Pericardium fibroblast (primary cell): Measurements from ENCODE around the gene HOXB9. TPM values are rescaled to one million over a fixed set of nuclear protein-coding genes. Genes with fewer than 3 reads are reported as not detected.

Experiments
- total RNA-seq: library from RNA; depleted of rRNA; stranded (reverse); fragments of >200 nt; gene quantifications from 2 replicates; pipeline ENCODE4 v1.2.3, GENCODE V29; 2015

HOXB9 gene
- total RNA-seq = 2.8 TPM in 1 of 2 replicates, not detected in the other

DNA sequence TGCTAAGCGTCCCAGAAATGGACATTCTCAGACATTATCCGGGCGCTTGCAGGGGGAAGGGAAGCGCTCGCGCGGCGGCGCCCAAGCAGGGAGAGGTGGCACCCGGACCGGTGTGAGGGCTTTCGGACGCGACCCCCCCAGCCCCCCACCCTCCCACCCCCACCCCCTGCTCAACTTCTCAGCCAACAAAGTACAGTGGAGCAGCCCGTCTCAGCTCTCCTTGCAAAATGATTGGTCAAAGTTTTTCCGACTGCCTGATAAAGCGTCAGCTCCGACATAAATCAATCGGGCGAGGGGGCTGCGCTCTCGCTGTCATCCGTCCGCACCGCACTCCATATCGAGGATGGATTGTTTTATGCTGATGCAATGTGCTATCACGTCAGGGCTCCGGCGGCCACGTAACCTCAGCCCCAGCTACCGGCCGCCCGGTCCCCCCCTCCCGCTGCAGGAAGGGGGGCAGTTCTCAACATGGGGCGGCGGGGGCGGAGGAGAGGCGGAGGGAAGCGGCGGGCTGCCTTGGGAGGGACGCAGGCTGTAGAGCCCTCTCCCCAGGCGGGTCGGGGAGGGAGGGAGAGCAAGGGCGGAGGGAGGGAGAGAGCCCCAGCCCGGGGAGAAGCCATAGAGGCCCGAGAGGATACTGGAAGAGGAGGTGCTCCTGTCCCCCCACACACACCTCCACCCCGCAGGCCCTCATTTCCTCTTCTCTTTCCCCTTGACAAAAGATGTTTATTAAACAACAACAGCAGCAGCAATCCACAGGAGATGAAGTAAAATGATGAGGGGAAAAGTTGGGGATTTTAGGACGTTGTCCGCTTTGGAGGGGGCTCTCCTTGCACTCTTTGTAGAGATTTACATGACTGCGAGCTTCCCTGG, at the start of gene HOXB9:
Gene HOXB9 (minus strand): TSS at position 114 of the 873 bp plus-strand sequence. CDS start 89 bp downstream, at position 25.

GRCh38 chr17:48615047-48615962, 10.9 kb downstream of the HOXB9 start, which contains the start of gene HOXB8:
Gene HOXB8, minus strand, starts transcription at chr17:48615292. Its CDS starts 588 bp downstream, at chr17:48614704.

DNA sequence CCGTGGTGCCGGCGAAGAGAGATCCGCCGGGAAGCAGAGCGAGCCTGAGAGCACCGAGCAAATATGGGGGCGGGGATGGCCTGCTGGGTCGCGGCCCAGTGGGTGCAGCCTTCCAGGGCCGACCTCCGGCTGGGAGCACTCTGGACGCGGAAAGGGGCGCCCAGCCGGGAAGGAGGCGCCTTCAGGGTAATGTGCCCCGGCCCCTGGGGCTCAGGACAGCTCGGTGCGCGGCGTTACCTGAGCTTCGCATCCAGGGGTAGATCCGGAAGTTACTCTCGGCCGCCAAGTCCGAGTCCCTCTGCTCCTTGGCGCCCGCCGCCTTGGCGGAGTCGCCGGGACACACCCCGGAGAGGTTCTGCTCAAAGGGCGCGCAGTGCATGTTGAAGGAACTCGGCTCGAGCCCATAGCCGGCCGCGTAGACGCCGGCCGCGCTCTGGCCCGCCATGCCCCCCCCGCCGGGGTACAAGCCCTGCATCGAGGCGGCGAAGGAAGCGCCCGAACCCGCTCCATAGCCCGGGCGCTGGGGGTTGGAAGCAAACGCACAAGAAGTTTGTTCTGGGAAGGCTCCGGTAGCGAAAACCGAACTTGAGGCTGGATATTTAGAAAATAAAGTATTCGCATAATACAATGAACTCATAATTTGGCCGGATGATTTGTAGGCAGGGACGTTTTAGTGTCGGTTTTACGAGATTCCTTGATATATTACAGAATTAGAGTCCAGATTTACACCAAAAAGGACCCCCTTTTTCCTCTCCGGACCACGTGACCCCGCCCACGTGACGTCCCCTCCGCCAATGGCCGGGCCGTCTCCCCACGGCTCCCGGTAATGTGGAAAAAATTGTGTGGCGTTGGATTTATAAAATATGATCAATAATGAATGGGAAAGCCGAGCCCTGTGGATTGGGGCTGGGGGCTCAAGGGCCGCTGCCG, 15.6 kb downstream of the HOXB9 start, which contains the start of gene HOXB7:
Gene HOXB7 (minus strand): TSS at position 736 of the 930 bp plus-strand sequence. CDS start 99 bp downstream, at position 637.

DNA sequence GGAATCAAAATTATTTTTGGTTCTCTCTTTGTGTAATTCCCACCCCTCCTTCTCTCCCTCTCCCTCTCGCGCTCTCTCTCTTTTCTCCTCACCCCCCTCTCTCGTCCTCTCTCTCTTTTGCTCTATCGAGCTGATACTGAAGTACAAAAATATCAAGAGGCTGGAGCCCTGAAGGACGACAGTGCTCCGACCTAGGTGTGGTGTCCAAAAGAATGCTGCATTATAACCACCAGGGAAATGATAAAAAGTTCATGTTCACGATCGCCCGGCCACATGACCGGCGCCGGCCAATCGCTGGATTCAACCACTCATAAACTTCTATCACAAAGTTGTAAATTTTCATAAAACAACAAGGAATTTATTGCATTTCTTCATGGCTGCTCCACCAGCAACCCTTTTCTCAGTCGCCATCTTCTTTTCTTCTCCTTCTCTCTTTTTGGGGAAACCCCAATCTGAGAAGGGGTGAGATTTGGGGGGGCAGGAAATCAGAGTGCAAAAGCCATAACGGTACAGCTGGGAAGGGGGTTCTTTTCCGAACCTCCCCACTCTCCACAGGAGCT, 21.3 kb downstream of the HOXB9 start, which contains the start of gene HOXB6:
Gene HOXB6 (minus strand): TSS at position 217 of the 560 bp plus-strand sequence. CDS start 6,836 bp downstream, outside the sequence.

DNA sequence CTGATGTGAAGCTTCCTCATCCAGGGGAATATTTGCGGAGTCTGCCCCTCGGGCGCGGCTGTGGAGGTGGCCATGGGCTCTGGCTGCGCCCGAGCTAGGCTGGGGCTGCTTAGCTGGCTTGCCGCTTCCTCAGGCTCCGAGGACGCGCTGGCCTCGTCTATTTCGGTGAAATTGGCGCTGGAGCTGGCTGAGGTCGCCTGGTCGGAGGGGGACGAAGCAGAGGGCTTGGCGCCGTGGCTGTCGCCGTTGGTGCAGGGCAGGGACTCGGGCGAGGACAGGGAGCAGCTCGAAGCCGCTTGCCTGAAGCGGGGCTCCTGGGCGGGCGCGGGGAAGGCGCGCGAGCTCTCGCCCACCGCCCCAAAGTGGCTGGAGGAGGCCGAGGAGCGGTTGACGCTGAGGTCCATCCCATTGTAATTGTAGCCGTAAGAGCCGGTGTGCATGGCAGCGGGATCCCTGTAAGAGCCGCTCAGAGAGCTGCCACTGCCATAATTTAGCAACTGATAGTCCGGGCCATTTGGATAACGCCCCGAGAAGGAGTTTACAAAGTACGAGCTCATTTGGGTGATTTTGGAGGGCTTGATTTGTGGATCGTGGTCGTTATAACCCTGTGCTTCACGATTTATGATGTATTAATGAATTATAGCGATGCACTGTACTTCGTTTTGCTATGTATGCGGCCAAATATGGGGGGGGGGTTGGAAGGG, 32.9 kb downstream of the HOXB9 start, which contains the start of gene HOXB5:
Gene HOXB5 (minus strand): TSS at position 654 of the 704 bp plus-strand sequence. CDS start 97 bp downstream, at position 557.

GRCh38 chr17:48589831-48590606, 36.1 kb downstream of the HOXB9 start, which contains the start of gene HOXB3:
Gene HOXB3, minus strand, starts transcription at chr17:48590241. Its CDS starts 37,767 bp downstream, at chr17:48552474.

GRCh38 chr17:48577946-48578615, 48.1 kb downstream of the HOXB9 start, which contains the start of gene HOXB4:
Gene HOXB4, minus strand, starts transcription at chr17:48578350. Its CDS starts 31 bp downstream, at chr17:48578319.

Other genes with a start within 250 kb of the HOXB9 start
- gene SKAP1, start 196.1 kb downstream of the HOXB9 start, total RNA-seq = not detected in 2 replicates
- not detected in 2 replicates for gene HOXB1, start 95.3 kb downstream of the HOXB9 start, total RNA-seq
- gene HOXB2, start 81.2 kb downstream of the HOXB9 start, total RNA-seq = 20.5 and 21.0 TPM in 2 replicates
- gene HOXB4, start 48.0 kb downstream of the HOXB9 start, total RNA-seq = 1.1 and 4.5 TPM in 2 replicates
- gene HOXB3, start 36.1 kb downstream of the HOXB9 start, total RNA-seq = 4.1 and 14.0 TPM in 2 replicates
- gene HOXB5, start 32.6 kb downstream of the HOXB9 start, total RNA-seq = 0.12 and 0.43 TPM in 2 replicates
- gene HOXB6, start 21.4 kb downstream of the HOXB9 start, total RNA-seq = 2.2 and 12.2 TPM in 2 replicates
- 0.70 and 7.3 TPM in 2 replicates for gene HOXB7, start 15.3 kb downstream of the HOXB9 start, total RNA-seq
- 0.47 and 1.0 TPM in 2 replicates for gene HOXB8, start 11.1 kb downstream of the HOXB9 start, total RNA-seq
- not detected in 2 replicates for gene PRAC1, start 96.2 kb upstream of the HOXB9 start, total RNA-seq
- gene PRAC2, start 96.8 kb upstream of the HOXB9 start, total RNA-seq = not detected in 2 replicates
- gene HOXB13, start 102.4 kb upstream of the HOXB9 start, total RNA-seq = not detected in 2 replicates
- not detected in 2 replicates for gene TTLL6, start 190.9 kb upstream of the HOXB9 start, total RNA-seq
- 58.7 and 67.0 TPM in 2 replicates for gene CALCOCO2, start 204.7 kb upstream of the HOXB9 start, total RNA-seq